ENCODE measurements around the gene KCNQ2.

KCNQ2 gene

GRCh38 chr20:63497946-63498935 is 25.8 kb upstream of the KCNQ2 start:
- no peak overlapping the region for H3K4me3 ChIP-seq (ENCODE audit: low read depth in 1 of 2, low read length in 2 of 2)
- H3K9ac ChIP-seq (ENCODE audit: low read depth, low read length), result no peak overlapping the region
- no peak for DNase-seq
- H3K27me3 ChIP-seq (ENCODE audit: insufficient read depth, low read length, poor library complexity), result no peaks in the 10 kb centered on the region
- H4K20me1 ChIP-seq (ENCODE audit: insufficient read depth, low read length), result peaks cover 13% of the 10 kb centered on the region; the same call in 1 of the 2 replicates
- no peak overlapping the region for H3K27ac ChIP-seq (ENCODE audit: low read length)
- ATAC-seq (ENCODE audit: insufficient read depth, low read depth), result no peak
- H3K36me3 ChIP-seq (ENCODE audit: insufficient read depth, low read length), result no peaks in the 10 kb centered on the region
- no peak overlapping the region for H2AFZ ChIP-seq (ENCODE audit: low read depth, low read length)
- no peaks in the 10 kb centered on the region for H3K9me3 ChIP-seq (ENCODE audit: insufficient read depth, low read length, severe bottlenecking)
- TF ChIP-seq EZH2 (IDR thresholded peaks at IDR 0.05; ENCODE audit: borderline replicate concordance, low read depth, low read length, severe bottlenecking), result no peak
- H3K4me1 ChIP-seq (ENCODE audit: insufficient read depth, low read length), result peaks cover 9% of the 10 kb centered on the region
- H3K79me2 ChIP-seq (ENCODE audit: insufficient read depth, low read length), result no peaks in the 10 kb centered on the region
- no peak overlapping the region for H3K4me2 ChIP-seq (ENCODE audit: insufficient read depth, low read length)

- H3K4me3 ChIP-seq (ENCODE audit: low read depth in 1 of 2, low read length in 2 of 2), result no peak overlapping the region
- H3K79me2 ChIP-seq (ENCODE audit: insufficient read depth, low read length), result no peaks in the 10 kb centered on the region
- peaks cover 13% of the 10 kb centered on the region; the same call in 1 of the 2 replicates for H4K20me1 ChIP-seq (ENCODE audit: insufficient read depth, low read length)
- no peak overlapping the region for H3K9ac ChIP-seq (ENCODE audit: low read depth, low read length)
- peaks cover 9% of the 10 kb centered on the region for H3K4me1 ChIP-seq (ENCODE audit: insufficient read depth, low read length)
- ATAC-seq (ENCODE audit: insufficient read depth, low read depth) (no peak), DNase-seq (no peak)
- H3K27ac ChIP-seq (ENCODE audit: low read length), result no peak overlapping the region
- no peak for TF ChIP-seq EZH2 (IDR thresholded peaks at IDR 0.05; ENCODE audit: borderline replicate concordance, low read depth, low read length, severe bottlenecking)
- H3K9me3 ChIP-seq (ENCODE audit: insufficient read depth, low read length, severe bottlenecking), result no peaks in the 10 kb centered on the region
- H3K36me3 ChIP-seq (ENCODE audit: insufficient read depth, low read length), result no peaks in the 10 kb centered on the region
- H3K4me2 ChIP-seq (ENCODE audit: insufficient read depth, low read length), result no peak overlapping the region
- no peaks in the 10 kb centered on the region for H3K27me3 ChIP-seq (ENCODE audit: insufficient read depth, low read length, poor library complexity)
- H2AFZ ChIP-seq (ENCODE audit: low read depth, low read length), result no peak overlapping the region
Measured at GRCh38 chr20:63497138-63497945, 24.9 kb upstream of the KCNQ2 start.

- H3K27ac ChIP-seq (ENCODE audit: low read length), result no peak overlapping the region
- H4K20me1 ChIP-seq (ENCODE audit: insufficient read depth, low read length), result peaks cover 13% of the 10 kb centered on the region; the same call in 1 of the 2 replicates
- H3K4me3 ChIP-seq (ENCODE audit: low read depth in 1 of 2, low read length in 2 of 2), result peak overlapping the region in 1 of 2 experiments; percentile 41; a peak in 1 of 4 replicates
Measured at GRCh38 chr20:63496596-63497120, 24.2 kb upstream of the KCNQ2 start.

More at GRCh38 chr20:63496596-63497120, 24.2 kb upstream of the KCNQ2 start:
- DNase-seq (no peak), ATAC-seq (ENCODE audit: insufficient read depth, low read depth) (no peak)
- Histone ChIP-seq H3K4me2 (ENCODE audit: insufficient read depth, low read length) (peak overlapping the region; percentile 61), H3K4me1 (ENCODE audit: insufficient read depth, low read length) (peaks cover 9% of the 10 kb centered on the region), H3K79me2 (ENCODE audit: insufficient read depth, low read length) (no peaks in the 10 kb centered on the region), H3K27me3 (ENCODE audit: insufficient read depth, low read length, poor library complexity) (no peaks in the 10 kb centered on the region), H3K9me3 (ENCODE audit: insufficient read depth, low read length, severe bottlenecking) (no peaks in the 10 kb centered on the region), H3K9ac (ENCODE audit: low read depth, low read length) (peak overlapping the region; percentile 42; the same call in 1 of the 2 replicates), H2AFZ (ENCODE audit: low read depth, low read length) (peak overlapping the region; percentile 69; the same call in 1 of the 2 replicates), H3K36me3 (ENCODE audit: insufficient read depth, low read length) (no peaks in the 10 kb centered on the region)
- no peak for TF ChIP-seq CTCF (IDR thresholded peaks at IDR 0.05; ENCODE audit: borderline replicate concordance, extremely low read depth, low read length, poor library complexity, severe bottlenecking)
- no peak for TF ChIP-seq EZH2 (IDR thresholded peaks at IDR 0.05; ENCODE audit: borderline replicate concordance, low read depth, low read length, severe bottlenecking)

Data from DND-41 (cell line).